ENCODE measurements around the gene SOD1. TPM values are rescaled to one million over a fixed set of nuclear protein-coding genes. Genes with fewer than 3 reads are reported as not detected.
A peak's percentile ranks its signal among the peaks of the same experiment; 100 is the strongest.
"Not testable (repeated sequence)": the region's sequence is repeated elsewhere in the genome, so short reads cannot be mapped to it uniquely, and the experiment has no call there.

Gene SOD1
- total and polyA plus RNA-seq, 5 donors from 2014 or later, result 164 to 914 (median 843) TPM

DNA sequence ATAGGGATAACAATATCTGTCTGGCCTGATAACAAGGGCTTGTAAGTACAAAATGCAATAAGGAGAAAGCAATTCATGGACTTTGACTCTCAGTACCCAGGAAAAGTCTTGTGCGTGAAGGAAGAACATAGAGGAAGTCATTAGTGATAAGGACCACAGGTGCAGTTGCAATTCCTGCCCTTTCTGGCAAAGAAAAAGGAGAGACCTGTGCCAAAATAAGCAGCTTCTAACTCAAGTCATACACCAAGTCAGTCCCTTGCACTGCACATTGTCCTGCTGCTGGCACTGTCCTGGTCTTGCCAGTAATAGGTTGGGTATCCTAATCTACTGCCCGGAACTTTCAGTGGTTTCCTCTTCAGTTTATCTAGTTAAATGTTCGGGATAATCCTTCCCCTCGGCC lies 14.8 kb upstream of the SOD1 start:
- no peaks in the 10 kb centered on the region for H3K27me3 ChIP-seq (ENCODE audit: control insufficient read depth, insufficient read depth, low read length)
- H3K4me3 ChIP-seq (ENCODE audit: low read depth, low read length), result no peak overlapping the region
- H3K36me3 ChIP-seq (ENCODE audit: control insufficient read depth, insufficient read depth, low read length), result no peaks in the 10 kb centered on the region
- H3K27ac ChIP-seq (ENCODE audit: insufficient read depth, low read length, poor library complexity, severe bottlenecking), result no peak overlapping the region
- H3K27ac Mint-ChIP-seq, result no peak overlapping the region
- ATAC-seq (ENCODE audit: low read depth in 2 of 2) (no peak), DNase-seq (no peak)
- H3K4me1 ChIP-seq (ENCODE audit: control insufficient read depth, insufficient read depth, low read length, poor library complexity, severe bottlenecking), result no peaks in the 10 kb centered on the region
- no peaks in the 10 kb centered on the region for H3K4me1 Mint-ChIP-seq
- H3K4me3 Mint-ChIP-seq, result no peak overlapping the region
- H3K36me3 Mint-ChIP-seq, result no peaks in the 10 kb centered on the region
- peaks cover 0 to 5% (median 0%) of the 10 kb centered on the region in 7 donors for H3K9me3 Mint-ChIP-seq
- H3K9me3 ChIP-seq (ENCODE audit: control insufficient read depth in 2 of 2, low read length in 2 of 2), result no peaks in the 10 kb centered on the region
- H3K27me3 Mint-ChIP-seq, result peaks cover 11% of the 10 kb centered on the region

- peaks cover 7% of the 10 kb centered on the region for H3K27me3 Mint-ChIP-seq
- H3K27ac ChIP-seq (ENCODE audit: insufficient read depth, low read length, poor library complexity, severe bottlenecking), result no peak overlapping the region
- H3K9me3 ChIP-seq (ENCODE audit: control insufficient read depth in 2 of 2, low read length in 2 of 2), result no peaks in the 10 kb centered on the region
- H3K36me3 ChIP-seq (ENCODE audit: control insufficient read depth, insufficient read depth, low read length), result no peaks in the 10 kb centered on the region
- no peak for ATAC-seq (ENCODE audit: low read depth in 2 of 2)
- no peaks in the 10 kb centered on the region for H3K4me1 ChIP-seq (ENCODE audit: control insufficient read depth, insufficient read depth, low read length, poor library complexity, severe bottlenecking)
- H3K27me3 ChIP-seq (ENCODE audit: control insufficient read depth, insufficient read depth, low read length), result no peaks in the 10 kb centered on the region
- peaks cover 0 to 4% (median 0%) of the 10 kb centered on the region in 4 donors for H3K4me1 Mint-ChIP-seq
- no peak overlapping the region for H3K4me3 ChIP-seq (ENCODE audit: low read depth, low read length)
- H3K27ac Mint-ChIP-seq, result no peak overlapping the region
- DNase-seq, result no peak
- no peaks in the 10 kb centered on the region for H3K36me3 Mint-ChIP-seq
- H3K9me3 Mint-ChIP-seq, result peaks cover 0 to 1% (median 0%) of the 10 kb centered on the region in 7 donors
- H3K4me3 Mint-ChIP-seq, result no peak overlapping the region
Measured at GRCh38 chr21:31647650-31648049, 11.8 kb upstream of the SOD1 start.

DNA sequence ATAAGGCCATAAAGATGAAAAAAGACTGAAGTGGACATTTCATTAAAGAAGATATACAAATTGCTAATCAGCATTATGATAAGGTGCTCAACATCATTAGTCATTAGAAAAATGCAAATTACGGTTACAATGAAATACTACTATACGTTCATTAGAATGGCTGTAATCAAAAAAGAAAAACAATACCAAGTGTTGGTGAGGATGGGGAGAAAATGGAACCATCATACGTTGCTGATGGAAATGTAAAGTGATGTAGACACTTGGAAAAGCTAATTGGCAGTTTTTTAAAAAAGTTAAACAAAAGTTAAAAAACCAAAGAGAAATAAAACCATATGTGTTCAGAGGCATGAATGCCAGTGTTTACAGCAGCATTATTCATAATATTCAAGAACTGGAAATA lies 8.6 kb upstream of the SOD1 start:
- no peak for ATAC-seq (ENCODE audit: low read depth in 2 of 2)
- H3K27me3 Mint-ChIP-seq, result peaks cover 7% of the 10 kb centered on the region
- peak overlapping the region in 1 of 3 donors; percentile 14 for H3K27ac Mint-ChIP-seq
- no peak overlapping the region for H3K4me3 ChIP-seq (ENCODE audit: low read depth, low read length)
- peaks cover 4 to 15% (median 14%) of the 10 kb centered on the region in 4 donors for H3K4me1 Mint-ChIP-seq
- H3K4me1 ChIP-seq (ENCODE audit: control insufficient read depth, insufficient read depth, low read length, poor library complexity, severe bottlenecking), result peaks cover 6% of the 10 kb centered on the region
- no peak for DNase-seq
- no peaks in the 10 kb centered on the region for H3K36me3 ChIP-seq (ENCODE audit: control insufficient read depth, insufficient read depth, low read length)
- no peaks in the 10 kb centered on the region for H3K27me3 ChIP-seq (ENCODE audit: control insufficient read depth, insufficient read depth, low read length)
- H3K9me3 ChIP-seq (ENCODE audit: control insufficient read depth in 2 of 2, low read length in 2 of 2), result no peaks in the 10 kb centered on the region
- no peak overlapping the region for H3K27ac ChIP-seq (ENCODE audit: insufficient read depth, low read length, poor library complexity, severe bottlenecking)
- no peaks in the 10 kb centered on the region for H3K36me3 Mint-ChIP-seq
- peaks cover 0 to 1% (median 0%) of the 10 kb centered on the region in 7 donors for H3K9me3 Mint-ChIP-seq
- H3K4me3 Mint-ChIP-seq, result no peak overlapping the region

GRCh38 chr21:31651491-31651890 lies 8.0 kb upstream of the SOD1 start:
- DNase-seq; H3K27ac Mint-ChIP-seq; H3K9me3 ChIP-seq (ENCODE audit: control insufficient read depth in 2 of 2, low read length in 2 of 2); H3K27me3 Mint-ChIP-seq; H3K27me3 ChIP-seq (ENCODE audit: control insufficient read depth, insufficient read depth, low read length); H3K4me3 Mint-ChIP-seq; H3K36me3 Mint-ChIP-seq; H3K4me3 ChIP-seq (ENCODE audit: low read depth, low read length); ATAC-seq (ENCODE audit: low read depth in 2 of 2); H3K9me3 Mint-ChIP-seq; H3K36me3 ChIP-seq (ENCODE audit: control insufficient read depth, insufficient read depth, low read length); H3K27ac ChIP-seq (ENCODE audit: insufficient read depth, low read length, poor library complexity, severe bottlenecking): not testable (repeated sequence)
- peaks cover 12% of the 10 kb centered on the region for H3K4me1 ChIP-seq (ENCODE audit: control insufficient read depth, insufficient read depth, low read length, poor library complexity, severe bottlenecking)
- H3K4me1 Mint-ChIP-seq, result peaks cover 4 to 21% (median 18%) of the 10 kb centered on the region in 4 donors

DNA sequence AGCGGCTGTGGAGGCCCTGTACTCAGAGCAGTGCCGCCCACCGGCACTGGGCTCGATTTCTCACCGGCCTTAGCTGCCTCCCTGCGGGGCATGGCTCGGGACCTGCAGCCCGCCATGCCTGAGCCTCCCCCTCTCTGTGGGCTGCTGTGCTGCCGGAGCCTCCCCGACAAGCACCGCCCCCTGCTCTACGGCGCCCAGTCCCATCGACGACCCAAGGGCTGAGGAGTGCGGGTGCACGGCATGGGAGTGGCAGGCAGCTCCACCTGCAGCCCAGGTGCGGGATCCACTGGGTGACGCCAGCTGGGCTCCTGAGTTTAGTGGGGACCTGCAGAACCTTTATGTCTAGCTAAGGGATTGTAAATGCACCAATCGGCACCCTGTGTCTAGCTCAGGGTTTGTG lies 5.2 kb upstream of the SOD1 start:
- H3K4me1 ChIP-seq (ENCODE audit: control insufficient read depth, insufficient read depth, low read length, poor library complexity, severe bottlenecking), result peaks cover 14% of the 10 kb centered on the region
- peaks cover 10 to 34% (median 27%) of the 10 kb centered on the region in 4 donors for H3K4me1 Mint-ChIP-seq
- peaks cover 3% of the 10 kb centered on the region for H3K36me3 Mint-ChIP-seq
- H3K4me3 Mint-ChIP-seq, result peak overlapping the region in 2 of 4 donors; percentile 86 to 90
- no peaks in the 10 kb centered on the region for H3K27me3 ChIP-seq (ENCODE audit: control insufficient read depth, insufficient read depth, low read length)
- no peak overlapping the region for H3K27ac ChIP-seq (ENCODE audit: insufficient read depth, low read length, poor library complexity, severe bottlenecking)
- no peaks in the 10 kb centered on the region for H3K9me3 ChIP-seq (ENCODE audit: control insufficient read depth in 2 of 2, low read length in 2 of 2)
- DNase-seq (no peak), ATAC-seq (ENCODE audit: low read depth in 2 of 2) (no peak)
- no peak overlapping the region for H3K4me3 ChIP-seq (ENCODE audit: low read depth, low read length)
- H3K27me3 Mint-ChIP-seq, result no peaks in the 10 kb centered on the region
- H3K9me3 Mint-ChIP-seq, result no peaks in the 10 kb centered on the region
- peak overlapping the region in 2 of 3 donors; percentile 91 to 96 for H3K27ac Mint-ChIP-seq
- no peaks in the 10 kb centered on the region for H3K36me3 ChIP-seq (ENCODE audit: control insufficient read depth, insufficient read depth, low read length)

- peak overlapping the region; percentile 44 for H3K27ac ChIP-seq (ENCODE audit: insufficient read depth, low read length, poor library complexity, severe bottlenecking)
- Mint-ChIP-seq H3K4me1 (peaks cover 10 to 39% (median 29%) of the 10 kb centered on the region in 4 donors), H3K4me3 (peak overlapping the region; percentile 76 to 90 (median 82)), H3K27ac (peak overlapping the region; percentile 91 to 98 (median 96))
- peak in 2 of 3 donors; percentile 38 for DNase-seq
- H3K9me3 ChIP-seq (ENCODE audit: control insufficient read depth in 2 of 2, low read length in 2 of 2); H3K9me3 Mint-ChIP-seq; H3K36me3 ChIP-seq (ENCODE audit: control insufficient read depth, insufficient read depth, low read length); H3K36me3 Mint-ChIP-seq; H3K27me3 Mint-ChIP-seq; H3K27me3 ChIP-seq (ENCODE audit: control insufficient read depth, insufficient read depth, low read length); ATAC-seq (ENCODE audit: low read depth in 2 of 2): not testable (repeated sequence)
- H3K4me1 ChIP-seq (ENCODE audit: control insufficient read depth, insufficient read depth, low read length, poor library complexity, severe bottlenecking), result peaks cover 14% of the 10 kb centered on the region
- H3K4me3 ChIP-seq (ENCODE audit: low read depth, low read length), result peak overlapping the region; percentile 51
Measured at GRCh38 chr21:31654821-31655580, 4.5 kb upstream of the SOD1 start.

- Mint-ChIP-seq H3K27ac (peak overlapping the region; percentile 51 to 91 (median 58)), H3K4me3 (peak overlapping the region; percentile 15 to 91 (median 48)), H3K27me3 (no peaks in the 10 kb centered on the region), H3K36me3 (peaks cover 3% of the 10 kb centered on the region), H3K4me1 (peaks cover 12 to 50% (median 37%) of the 10 kb centered on the region in 4 donors), H3K9me3 (no peaks in the 10 kb centered on the region)
- Histone ChIP-seq H3K27me3 (ENCODE audit: control insufficient read depth, insufficient read depth, low read length) (no peaks in the 10 kb centered on the region), H3K27ac (ENCODE audit: insufficient read depth, low read length, poor library complexity, severe bottlenecking) (no peak overlapping the region), H3K36me3 (ENCODE audit: control insufficient read depth, insufficient read depth, low read length) (no peaks in the 10 kb centered on the region), H3K4me1 (ENCODE audit: control insufficient read depth, insufficient read depth, low read length, poor library complexity, severe bottlenecking) (peaks cover 27% of the 10 kb centered on the region), H3K4me3 (ENCODE audit: low read depth, low read length) (no peak overlapping the region), H3K9me3 (ENCODE audit: control insufficient read depth in 2 of 2, low read length in 2 of 2) (no peaks in the 10 kb centered on the region)
- no peak for ATAC-seq (ENCODE audit: low read depth in 2 of 2)
- DNase-seq, result peak in 1 of 3 donors; percentile 33
Measured at GRCh38 chr21:31656199-31657095, 3.0 kb upstream of the SOD1 start.

Measured in CD4-positive, CD25-positive, alpha-beta regulatory T cell (primary cell).